DLD1 (cell line): Measurements from ENCODE around the gene ZMIZ1.

Experiments used
- in situ Hi-C: cut with HindIII; loops from 2 replicates; pipeline ENCODE4 v1.10.0; 2017; ENCODE audit warnings: low sequenced_read_pairs

Gene ZMIZ1

DNA sequence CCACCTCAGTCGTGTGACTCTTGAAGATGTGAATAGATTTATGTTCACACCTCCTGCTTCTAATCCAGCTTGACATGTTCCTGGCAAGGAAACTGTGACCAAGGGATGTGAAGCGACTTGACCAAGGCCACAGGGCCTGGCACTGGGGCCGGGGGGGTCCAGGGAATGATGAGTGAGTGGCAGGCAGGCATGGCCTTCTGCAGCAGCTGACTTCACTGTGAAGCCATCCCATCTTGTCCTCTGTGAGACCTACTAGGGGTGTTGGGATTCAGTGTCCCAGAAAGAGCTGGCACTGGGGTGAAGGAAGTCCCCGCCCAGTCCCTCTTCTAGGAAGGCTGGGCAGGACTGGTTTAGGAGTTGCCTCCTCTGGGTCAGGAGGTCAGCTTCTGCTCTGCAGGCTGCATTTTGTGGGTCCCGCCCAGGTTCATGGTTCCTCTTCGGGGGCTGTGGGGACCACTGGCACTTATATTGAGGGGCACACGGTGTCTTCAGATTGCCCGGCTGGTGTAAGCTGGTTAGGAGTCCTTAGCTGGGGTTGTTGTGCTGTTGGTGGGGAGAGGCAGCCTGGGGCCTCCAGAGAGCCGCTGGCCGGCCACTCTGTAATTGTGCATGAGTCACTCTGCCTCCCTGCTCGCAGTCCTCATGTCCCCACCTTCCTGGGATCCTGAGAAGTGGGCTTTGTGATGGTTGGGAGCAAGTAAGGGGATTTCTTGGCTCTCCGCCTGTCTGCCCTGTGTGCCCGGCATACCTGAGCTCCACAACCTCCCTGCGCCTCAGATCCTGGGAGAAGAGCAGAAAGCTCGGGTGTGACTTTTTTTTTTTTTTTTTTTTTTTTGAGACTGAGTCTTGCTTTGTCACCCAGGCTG lies 11.0 kb downstream of the ZMIZ1 start:
- in situ Hi-C loops, result loop anchor here (5.0 to 10.0 kb wide), 2 partner anchors 93 to 635 kb away; no protein-coding TSS in a partner anchor

- in situ Hi-C loops, result no loop called here
These were observed 12.7 kb downstream of the ZMIZ1 start for GRCh38 chr10:79081353-79082034.

- in situ Hi-C loops, result no loop called here
These were observed 13.2 kb downstream of the ZMIZ1 start for GRCh38 chr10:79082035-79082373.

GRCh38 chr10:79082631-79083596 lies 14.1 kb downstream of the ZMIZ1 start:
- in situ Hi-C loops, result no loop called here

DNA sequence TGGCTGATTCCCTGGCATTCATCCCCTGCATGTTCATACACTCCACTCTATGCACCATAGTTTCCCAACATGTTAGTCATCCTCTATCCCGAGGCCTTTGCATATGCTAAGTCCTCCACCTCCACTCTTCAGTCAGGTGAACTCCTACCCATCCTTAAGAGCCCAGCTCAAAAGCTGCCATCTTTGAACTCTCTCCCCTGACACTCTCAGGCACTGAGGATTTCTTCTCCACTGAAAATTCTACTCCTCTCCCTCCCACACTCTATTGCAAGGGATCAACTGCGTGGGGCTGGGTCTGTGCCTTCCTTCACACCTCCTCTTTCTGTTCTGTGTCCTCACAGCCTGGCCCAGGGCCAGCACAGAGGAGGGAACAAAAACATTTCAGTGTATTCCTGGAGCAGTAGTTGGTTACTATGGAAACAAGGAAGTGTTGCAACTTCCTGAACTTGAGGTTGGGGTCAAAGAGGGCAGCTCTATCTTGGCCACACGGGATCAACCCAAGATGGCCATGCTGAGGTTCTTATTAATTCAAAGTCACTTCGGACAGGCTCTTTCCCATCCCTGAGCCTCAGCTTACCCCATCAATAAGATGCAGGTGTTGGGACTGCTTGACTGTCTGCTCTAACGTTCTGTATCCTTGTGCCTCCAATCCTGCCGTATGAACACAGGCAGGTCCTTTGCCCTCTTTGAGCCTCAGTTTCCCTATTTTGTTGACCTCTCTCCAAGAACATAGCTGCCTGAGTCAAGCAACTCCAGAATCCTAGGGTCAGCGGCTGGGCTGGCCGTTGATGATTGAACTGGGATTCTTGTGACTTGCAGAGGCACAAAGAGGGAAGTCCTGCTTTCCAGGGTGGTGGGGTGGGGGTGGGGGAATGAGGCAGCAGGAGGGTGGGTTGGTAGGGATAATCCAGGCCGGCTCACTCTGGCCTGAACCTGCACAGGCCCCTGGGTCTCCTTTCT lies 15.5 kb downstream of the ZMIZ1 start:
- in situ Hi-C loops, result no loop called here

- in situ Hi-C loops, result no loop called here
These were observed 16.3 kb downstream of the ZMIZ1 start for GRCh38 chr10:79084972-79085597.

GRCh38 chr10:79086822-79087221 lies 18.1 kb downstream of the ZMIZ1 start:
- in situ Hi-C loops, result no loop called here

- in situ Hi-C loops, result no loop called here
These were observed 19.0 kb downstream of the ZMIZ1 start for GRCh38 chr10:79087721-79088120.

DNA sequence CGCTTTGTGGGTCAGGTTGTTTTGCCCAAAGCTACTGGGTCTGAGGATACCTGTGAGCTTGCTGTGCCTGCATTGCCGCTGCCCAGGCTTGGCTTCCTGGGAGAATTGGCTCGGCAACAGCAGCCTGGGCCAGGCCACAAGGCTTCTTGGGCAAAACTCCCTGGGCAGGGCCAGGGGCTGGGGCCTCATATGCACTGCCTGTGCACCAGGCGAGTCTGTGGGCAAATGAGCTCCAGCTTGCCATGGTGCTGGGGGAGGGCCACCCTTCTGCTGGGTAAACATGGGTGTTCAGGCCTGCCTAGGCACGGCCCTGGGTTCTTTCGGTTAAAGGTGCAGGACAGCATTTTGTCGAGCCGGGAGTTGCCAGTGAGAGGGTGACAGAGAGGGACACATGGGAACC lies 19.4 kb downstream of the ZMIZ1 start:
- in situ Hi-C loops, result no loop called here

GRCh38 chr10:79088613-79089355 lies 20.0 kb downstream of the ZMIZ1 start:
- in situ Hi-C loops, result no loop called here

DNA sequence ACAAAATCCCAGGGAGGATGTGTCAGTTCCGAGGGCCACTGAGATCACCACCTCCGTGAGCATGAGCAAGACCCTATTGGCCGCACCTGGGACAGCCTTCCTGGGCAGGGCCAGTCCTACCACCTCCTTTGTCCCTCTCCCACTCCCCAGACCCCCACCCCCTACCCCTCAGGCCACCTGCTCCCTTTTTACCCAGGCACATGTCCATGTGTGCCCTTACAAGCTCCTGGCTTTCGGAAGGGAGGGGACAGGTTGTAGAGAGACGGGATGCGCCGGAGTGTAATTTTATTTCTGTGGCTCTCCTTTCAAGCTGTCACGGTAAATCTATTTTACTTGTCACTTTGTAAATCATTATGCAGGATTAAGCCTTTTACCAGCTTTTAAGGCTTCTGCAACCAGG lies 20.9 kb downstream of the ZMIZ1 start:
- in situ Hi-C loops, result no loop called here

DNA sequence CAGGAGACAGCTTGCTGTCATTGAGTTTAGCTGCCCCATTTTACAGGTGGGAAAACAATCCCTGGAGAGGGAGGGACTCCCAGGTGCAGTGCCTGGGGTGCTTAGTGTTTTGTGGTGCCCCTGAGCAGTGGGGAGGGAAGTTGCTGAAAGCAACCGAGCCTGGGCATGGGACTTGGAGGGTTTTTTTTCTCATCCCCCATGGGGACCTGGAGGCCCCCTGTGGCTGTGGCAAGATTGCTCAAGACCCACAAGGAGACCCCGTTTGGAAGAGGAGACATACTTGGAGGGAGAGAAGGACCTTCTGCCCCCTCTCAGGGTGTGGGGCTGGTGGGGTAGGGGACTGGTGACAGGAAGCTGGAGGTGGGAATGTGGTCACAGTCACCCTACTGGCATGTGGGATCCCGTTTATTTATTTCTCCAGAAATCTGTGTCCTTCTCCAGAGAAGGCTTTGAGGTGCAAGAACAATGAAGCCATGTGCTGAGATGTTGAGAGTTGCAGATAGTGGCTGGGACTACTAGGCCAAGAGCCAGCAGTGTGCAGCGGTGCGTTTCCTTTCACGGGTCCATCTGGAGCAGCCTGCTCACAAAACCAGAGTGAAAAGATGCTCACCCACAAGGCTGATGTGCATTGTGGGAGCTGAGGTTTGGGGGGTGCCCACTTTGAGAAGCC lies 21.5 kb downstream of the ZMIZ1 start:
- in situ Hi-C loops, result no loop called here

DNA sequence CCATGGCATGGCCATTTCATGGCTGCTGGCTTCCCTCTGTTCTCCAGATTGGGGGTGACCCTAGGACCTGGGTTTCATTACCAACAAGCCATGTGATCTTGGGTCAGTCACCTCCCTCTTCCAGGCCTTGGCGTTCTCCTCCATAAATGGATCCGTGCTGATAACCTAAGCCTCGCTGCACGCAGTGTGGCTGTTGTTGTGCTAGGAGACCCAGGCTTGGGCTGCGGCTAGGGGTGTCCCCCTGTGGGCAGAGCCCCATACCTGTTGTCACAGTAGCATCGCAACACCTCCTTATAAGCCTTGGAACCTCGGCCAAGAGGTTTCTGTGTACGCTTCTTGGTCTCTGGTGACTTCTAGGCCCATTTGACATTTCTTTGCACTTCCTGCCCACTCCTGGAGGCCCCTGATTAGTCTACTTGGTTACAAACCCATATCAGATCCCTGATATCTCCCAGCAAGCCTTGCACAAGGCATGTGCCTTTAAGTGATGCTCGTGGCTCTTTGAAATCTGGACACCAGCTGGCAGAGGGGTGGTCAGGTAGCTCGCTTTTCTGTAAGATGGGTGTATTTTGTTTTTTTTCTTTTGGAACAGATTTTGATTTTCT lies 23.6 kb downstream of the ZMIZ1 start:
- in situ Hi-C loops, result no loop called here

DNA sequence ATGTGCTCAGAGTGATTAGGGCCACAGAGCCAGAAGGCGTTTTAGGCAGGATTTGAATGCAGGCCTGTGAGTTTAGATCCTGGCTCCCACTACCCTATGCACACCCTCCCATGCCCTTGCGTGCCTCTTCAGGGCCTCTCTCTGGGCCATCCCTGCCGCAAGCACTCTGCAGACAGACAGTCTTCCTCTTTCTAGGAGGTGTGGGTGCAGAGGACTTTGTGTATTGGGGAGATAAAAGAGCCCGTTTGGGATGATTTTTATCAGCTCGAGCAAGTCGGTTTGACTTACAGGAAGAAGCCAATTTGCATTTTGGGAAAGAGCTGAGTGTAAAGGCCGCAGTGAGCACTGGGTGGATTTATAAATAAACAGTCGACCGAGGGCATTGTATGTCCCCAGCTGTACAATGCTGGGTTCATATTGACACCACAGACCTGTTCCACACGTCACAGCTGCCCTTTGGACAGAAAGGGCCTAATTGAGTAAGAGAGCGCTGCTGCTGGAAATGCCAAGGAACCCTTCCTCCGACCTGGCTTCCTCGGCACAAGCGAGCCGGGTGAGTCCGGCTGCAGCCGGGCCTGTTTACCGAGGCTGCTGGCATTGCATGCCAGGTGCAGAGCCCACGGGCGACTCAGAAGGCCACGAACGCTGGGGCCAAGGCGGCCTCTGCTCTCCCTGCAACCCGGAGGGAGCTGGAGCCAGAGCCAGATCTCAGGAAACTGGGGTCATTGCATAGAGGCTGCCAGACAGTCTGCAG lies 25.1 kb downstream of the ZMIZ1 start:
- in situ Hi-C loops, result no loop called here

GRCh38 chr10:79094412-79095175 lies 25.8 kb downstream of the ZMIZ1 start:
- in situ Hi-C loops, result no loop called here

DNA sequence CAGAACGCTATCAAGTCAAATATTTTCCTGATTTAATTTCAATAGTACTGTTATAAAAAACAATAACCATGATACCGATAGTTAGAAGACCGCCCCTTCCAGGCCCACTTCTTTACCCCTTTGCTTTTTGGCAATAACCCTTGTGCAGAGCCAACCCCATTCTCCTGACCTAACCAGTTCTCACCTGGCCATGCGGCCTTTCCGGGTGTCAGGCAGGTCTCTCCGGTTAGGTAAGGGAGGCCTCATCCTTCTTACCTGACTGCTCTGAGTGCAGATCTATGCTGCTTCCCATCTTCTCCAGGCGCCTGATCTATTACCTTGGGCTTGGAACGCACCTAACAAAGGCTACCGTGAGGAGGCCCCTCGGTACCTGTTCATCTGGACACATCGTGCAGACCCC lies 26.6 kb downstream of the ZMIZ1 start:
- in situ Hi-C loops, result no loop called here

DNA sequence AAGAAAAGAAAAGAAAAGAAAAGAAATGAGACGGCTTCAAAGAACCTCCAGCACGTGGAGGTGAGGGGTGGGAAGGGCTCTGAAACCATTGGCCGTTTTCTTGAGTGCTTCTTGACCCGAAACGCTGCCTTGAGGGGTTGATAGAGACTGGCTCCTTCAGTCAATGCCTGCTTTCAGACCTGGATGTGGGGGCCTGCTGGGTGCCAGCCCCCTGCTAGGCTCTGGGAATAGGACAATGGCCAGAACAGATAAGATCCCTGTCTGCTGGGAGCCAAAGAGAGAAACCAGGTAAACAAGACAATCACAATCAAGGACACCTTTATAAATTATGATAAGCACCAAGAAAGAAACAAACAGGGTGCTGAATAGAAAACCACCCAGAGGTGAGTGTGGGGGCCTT lies 27.7 kb downstream of the ZMIZ1 start:
- in situ Hi-C loops, result no loop called here
